ENCODE data around the gene BPIFB2.

The BPIFB2 gene

DNA sequence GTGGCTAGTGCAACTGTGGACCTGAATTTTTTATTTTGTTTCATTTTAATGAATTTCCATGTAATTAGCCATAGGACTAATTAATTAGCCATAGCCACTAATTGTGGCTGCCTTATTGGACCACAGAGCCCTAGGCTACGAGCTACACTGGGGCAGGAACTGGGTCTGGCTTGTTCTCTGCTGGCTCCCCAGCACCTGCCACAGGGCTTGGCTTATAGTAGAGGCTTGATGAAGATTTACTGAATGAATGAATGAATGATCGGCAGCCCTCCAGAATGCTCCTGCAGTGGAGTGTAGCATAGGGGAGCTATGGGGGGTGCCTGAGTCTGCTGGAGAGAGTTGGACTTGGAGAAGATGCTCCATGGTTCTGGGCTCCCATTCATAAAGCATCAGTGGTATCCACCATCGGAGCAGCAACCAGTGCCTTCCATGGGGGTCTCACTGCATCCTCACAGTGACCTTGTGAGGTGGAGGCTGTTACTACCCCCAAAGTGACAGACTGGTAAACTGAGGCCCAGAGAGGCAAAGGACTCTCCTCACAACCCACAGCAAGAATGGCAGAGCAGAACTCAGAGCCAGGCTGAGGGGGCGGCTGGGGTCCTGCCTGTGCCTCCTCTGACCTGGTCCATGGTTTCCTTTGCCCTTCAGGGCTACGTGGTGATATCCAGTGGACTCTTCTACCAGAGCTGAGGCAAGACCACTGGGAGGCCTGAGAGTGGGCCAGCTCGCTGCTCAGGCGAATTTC lies 15.4 kb downstream of the BPIFB2 start:
- DNase-seq, result no peak

DNA sequence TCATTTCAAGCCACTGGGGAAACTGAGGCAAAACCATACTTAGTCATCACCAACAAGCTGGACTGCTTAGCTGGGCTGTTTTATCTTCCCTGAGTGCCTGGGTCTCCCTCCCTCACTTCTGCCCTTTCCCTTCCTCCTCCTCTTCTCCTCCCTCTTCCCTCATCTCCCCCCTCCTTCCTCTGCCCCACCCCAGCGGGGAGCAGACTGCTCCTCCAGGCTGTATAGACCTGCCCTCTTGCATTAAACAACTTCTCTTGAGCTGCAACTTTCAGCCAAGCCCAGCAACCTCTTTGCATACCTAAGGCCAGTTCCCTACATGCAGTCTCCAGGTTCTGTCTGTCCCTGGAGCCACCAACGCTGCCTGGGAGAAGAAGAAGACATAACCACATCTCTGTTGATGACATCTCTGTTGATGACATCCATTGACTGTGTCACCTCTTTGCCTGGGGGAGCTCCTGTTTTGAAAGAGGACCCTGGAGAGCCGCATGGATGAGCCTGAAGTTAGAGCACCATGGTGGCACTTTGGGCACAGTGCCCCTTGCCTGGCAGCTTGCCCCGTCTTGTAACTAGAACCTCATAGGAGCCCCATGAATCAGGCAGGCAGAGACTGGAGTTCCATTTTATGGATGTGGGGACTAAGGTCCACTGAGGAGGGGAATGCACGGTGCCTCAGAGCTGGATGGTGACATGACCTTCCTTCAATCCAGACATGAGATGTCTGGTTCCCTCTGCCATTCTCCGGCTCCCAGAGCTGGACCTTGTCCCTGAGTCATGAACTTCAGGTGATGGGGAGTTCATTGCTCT lies 16.1 kb downstream of the BPIFB2 start:
- DNase-seq, result no peak

DNA sequence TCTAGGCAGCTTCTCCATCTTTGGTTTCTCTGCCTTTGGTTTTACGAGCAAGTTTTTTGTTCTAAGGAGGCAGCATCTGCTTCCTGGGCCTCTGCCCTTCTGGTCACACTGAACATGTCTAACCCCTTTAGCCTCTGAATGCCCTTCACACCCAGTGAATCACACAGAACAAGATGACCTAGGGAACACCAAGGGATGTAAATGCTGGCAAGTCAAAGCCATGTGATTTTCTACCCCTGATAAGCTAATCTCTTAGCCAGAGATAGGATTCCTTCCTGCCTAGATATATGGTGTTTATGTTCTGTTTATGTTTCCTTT lies 16.7 kb downstream of the BPIFB2 start:
- DNase-seq, result no peak

DNA sequence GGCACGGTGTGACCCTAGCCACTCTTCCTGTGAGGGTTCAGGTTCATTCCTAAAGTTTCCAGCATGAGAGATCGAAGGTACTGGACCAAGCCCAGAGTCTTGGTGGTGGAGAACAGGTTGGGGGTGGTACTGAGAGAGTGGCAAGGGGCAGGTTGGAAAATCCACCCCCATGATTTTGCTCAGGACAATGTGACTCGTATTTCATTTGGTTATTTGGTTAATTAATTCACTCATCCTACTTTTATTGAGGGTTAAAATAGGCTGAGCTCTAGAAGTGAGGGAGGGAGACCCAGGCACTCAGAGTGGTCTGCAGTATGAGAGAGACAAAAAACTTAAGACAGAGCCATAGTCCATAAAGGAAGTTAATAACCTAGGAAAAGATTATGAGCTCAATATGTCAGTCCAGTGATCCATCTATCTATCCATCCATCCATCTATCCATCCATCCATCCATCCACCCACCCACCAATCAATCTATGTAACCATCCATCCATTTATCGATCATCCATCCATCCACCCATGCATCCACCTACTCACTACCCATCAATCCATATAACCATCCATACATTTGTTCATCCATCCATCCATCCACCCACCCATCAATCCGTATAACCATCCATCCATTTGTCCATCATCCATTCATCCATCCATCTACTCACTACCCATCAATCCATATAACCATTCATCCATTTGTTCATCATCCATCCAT lies 17.3 kb downstream of the BPIFB2 start:
- no peak for DNase-seq

DNA sequence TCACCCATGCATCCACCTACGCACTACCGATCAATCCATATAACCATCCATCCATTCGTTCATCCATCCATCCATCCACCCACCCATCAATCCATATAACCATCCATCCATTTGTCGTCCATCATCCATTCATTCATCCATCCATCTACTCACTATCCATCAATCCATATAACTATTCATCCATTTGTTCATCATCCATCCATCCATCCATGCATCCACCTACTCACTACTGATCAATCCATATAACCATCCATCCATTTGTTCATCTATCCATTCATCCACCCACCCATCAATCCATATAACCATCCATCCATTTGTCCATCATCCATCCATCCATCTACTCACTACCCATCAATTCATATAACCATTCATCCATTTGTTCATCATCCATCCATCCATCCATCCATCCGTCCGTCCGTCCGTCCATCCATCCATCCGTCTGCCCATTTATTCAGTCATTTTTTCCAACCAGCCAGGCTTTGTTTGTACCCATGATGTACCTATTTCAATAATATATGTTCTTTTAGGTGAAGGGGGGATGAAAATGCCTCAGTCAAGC lies 17.9 kb downstream of the BPIFB2 start:
- no peak for DNase-seq

DNA sequence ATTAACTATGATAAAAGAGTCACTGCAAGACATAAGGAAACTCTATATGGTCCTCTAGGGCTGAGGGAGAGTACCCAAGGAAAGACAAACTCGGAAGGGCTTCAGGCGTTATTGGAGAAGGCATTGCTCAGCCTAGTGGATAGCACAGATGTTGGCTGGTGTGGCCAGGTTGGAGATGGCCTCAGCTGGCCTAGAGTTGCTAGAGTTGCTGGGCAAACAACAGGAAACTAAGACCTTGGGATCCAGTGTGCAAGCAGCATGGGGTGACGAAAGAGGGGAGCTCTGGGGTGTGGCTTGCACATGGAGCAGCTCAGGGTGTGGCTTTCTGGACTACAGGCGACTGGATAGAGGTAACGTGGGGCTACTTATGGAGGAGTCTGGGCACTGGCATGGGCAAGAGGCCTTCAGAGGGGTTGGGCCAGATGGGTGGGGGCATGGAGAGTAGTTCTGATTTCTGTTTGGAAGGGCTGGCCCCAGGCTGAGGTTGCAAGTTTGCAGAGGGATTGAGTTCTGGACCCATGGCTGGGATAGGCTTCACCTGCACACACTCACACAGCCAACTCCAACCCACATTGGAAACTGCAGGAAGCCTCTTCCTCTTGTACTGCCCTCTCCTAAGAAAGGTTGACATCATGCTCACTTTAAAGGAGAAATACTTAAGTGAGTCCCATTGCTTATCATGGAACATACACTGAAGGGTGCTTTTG lies 18.7 kb downstream of the BPIFB2 start:
- DNase-seq, result no peak

DNA sequence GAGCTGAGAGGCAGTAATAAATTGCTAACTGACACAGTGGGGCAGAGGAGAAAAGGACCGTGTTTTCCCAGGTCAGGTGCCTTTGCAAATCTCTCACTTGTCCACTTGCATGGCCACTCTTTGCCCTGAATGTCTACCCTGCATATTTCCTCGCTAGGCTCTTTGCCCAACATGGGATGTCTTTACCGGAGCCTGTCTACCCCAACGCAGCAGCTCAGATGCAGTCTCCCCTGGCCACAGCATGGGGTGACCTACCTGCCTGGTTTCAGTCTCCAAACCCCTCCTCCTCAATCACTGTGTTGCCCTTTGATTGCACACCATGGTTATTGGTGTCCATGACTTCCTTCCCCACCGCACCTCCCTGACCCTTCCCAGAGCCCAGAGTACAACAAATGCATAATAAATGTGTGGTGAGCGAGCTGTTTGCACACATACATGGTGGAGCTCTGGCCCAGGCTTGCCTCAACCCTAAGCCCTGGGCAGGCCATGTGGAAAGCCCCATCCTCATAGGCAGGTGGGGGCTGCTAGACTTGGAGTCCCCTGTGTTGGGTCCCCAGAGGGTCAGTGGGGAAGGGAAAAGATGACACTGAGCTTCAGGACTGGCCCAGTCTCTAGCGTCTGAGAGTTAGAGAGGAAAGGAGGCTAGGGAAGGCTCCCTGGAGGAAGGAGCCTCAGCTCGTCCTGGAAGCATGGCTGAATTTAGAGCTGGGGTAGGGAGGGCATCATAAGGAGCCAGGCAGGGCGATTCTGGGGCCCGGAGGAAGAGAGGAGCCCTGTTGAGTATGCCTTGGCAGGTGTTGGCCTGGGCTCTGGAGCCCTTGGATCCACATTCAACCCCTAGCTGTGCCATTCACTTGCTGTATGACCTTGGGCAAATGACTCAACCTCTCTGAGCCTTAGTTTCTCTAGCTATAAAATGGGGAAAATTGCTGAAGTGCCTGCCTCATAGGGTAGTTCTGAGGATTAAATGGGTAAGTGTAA lies 19.6 kb downstream of the BPIFB2 start:
- no peak for DNase-seq

DNA sequence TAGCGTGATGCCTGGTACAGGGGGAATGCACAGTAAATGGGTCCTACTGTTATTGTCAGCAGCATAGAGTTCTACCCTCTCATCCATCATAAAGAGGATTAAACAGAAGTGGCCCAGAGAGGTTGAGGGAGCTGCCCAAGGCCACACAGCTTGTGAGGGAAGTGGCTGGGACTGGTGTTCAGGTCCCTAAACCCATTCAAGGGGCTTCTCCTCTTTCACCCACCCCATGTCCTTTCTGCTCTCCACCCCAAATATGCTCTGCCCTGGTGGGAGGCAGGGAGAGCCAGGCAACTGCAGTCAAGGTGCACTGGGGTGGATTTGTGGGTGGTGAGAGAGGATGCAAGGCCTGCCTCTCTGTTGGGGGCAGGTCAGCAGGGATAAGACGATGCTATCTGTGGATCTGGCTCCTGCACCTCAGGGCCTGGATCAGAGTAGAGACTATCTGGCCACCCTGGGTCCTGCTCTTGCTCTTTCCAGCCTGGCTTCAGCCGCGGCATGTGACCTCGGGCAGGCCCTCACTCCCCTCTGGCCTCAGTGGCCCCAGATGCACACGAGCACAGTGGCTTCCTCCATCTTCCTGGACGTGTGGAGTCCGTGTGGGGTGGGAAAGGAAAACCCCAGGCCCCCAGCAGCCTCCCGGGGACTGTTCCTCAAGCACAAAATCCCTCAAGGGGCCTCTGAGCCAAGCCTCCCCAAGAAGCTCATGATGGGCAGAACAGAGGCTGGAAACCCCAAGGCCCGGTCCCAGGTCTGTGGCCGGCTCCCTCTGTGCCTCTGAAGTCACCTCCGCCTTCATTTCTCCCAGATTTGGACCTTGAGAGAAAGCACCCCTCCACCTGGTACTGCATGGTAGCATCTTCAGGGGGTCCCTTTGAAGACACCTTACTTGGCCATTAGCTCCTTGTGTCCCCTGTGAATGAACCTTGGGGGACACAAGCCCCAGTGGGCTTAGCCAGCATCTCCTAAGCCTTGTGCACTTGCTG lies 20.6 kb downstream of the BPIFB2 start:
- DNase-seq, result no peak

DNA sequence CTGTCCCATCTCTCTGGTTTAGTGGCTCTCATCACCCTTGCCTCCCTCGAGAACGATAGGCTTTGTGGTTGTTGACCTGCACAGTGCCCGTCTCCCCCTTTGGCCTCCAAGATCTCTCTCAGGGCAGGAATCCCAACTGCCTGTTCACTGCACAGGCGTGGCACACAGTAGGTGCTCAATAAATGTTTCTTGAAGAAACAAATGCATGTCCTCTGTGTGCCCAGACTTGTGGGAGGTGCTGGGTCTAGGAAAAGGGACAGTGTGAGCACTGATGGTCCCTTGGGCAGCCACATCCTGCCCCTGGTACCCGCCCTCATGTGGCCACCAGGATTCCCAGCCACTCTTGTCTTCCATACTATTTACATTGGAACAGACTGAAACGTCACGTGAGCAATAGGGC lies 21.4 kb downstream of the BPIFB2 start:
- DNase-seq, result no peak

DNA sequence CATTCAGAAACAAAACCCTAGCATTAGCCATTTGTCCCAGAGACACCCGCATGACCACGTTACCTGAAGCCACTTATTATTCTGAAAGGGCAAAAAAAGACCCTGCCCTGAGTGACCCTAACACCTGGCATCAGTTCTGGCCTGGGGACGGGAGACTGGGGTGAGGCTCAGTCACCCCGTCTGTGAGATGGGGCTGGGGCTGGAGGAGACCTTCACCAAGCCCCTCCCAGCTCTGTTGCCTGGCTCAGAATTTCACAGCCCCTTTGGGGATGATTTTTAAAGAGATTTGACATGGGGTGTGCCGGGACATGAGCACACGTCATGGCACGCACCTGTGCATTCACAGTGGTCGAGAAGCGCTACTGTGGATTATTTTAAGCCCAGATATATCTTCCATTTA lies 22.6 kb downstream of the BPIFB2 start:
- no peak for DNase-seq

DNA sequence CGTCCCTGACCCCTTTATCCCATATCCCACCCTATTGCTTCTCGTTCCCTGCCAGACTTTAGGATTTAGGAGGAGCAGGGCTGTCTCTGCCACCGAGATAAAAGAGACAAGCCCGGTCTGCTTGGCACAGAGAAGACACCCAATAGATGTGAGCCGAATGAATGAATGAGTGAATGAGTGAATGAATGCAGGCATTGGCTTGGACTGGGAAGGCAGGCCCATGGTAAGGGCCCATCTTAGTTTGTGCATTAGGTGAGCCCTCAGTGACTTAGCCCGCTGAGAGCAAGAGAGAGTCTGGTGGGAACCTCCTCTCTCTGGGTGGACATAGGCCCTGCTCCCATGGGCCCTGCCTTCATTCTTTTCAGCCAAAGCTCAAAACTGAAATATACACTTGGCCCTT lies 23.1 kb downstream of the BPIFB2 start:
- no peak for DNase-seq

DNA sequence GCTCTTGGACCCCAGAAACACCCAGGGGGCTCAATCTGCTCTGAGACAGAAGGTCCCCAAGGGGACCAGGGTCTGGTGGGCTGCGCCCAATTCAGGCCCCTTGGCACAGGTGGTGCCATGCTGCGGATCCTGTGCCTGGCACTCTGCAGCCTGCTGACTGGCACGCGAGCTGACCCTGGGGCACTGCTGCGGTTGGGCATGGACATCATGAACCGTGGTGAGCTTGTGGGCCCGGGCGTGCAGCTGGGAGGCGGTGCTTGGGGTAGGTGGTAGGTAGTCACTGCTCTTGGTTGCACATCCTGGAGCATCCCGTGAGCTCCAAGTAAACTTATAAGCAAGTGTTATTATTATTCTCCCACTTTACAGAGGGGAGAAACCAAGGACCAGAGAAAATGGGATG lies 24.0 kb downstream of the BPIFB2 start, which contains the start of gene BPIFB6:
Gene BPIFB6 (plus strand): TSS at position 118 of the 400 bp plus-strand sequence. CDS start 0 bp downstream, at position 118.
- no peak for DNase-seq

DNA sequence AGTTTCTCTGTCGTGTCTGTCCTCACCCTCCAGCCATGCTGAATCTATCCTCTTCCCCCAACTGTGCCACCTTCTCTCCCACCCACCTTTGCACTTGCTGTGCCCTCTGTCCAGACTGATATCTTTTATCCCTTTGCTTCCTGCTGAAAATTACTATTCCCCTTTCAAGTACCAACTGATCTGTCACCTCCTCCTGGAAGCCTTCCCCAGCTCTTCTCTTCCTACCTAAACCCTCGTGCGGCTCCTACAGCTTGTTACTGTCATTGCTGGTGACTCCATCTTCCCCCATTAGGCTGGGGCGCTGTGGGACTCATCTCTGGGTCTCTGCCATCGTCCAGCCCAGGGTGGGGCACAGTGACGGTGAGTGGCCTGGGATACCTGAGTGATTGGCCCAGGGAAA lies 25.1 kb downstream of the BPIFB2 start:
- no peak for DNase-seq

DNA sequence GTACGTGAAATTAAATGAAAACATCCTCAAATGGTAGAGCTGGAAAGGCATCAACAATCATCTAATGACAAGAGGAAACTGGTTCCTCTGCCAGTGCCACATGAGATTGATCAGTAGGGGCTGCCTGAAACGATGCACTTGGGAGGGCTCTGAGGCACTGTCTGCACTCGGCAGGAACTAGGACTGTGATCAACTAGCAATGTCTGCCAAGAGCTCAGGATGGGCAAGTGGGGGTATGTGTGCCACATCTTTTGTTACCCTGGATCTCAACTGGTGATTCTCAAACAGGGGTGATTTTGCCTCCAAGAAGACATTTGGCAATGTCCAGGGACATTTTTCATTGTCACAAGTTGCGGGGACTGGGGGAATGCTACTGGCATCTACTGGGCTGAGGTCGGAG lies 25.9 kb downstream of the BPIFB2 start:
- DNase-seq, result no peak

DNA sequence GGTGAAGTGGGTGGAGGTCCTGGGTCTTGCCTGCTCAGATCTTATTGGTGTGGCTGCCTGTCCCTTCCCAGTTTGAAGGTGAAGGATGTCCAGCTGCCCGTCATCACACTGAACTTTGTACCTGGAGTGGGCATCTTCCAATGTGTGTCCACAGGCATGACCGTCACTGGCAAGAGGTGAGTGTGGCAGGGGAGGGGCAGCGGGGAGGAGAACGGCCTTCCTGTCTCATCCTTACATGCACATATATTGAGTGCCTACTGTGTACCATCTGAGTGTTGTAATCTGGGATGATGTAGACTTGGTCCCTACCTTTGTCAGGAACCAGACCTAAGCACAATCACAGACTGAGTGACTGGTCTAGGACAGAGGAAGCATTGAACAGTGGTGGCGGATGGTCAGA lies 26.6 kb downstream of the BPIFB2 start:
- no peak for DNase-seq

DNA sequence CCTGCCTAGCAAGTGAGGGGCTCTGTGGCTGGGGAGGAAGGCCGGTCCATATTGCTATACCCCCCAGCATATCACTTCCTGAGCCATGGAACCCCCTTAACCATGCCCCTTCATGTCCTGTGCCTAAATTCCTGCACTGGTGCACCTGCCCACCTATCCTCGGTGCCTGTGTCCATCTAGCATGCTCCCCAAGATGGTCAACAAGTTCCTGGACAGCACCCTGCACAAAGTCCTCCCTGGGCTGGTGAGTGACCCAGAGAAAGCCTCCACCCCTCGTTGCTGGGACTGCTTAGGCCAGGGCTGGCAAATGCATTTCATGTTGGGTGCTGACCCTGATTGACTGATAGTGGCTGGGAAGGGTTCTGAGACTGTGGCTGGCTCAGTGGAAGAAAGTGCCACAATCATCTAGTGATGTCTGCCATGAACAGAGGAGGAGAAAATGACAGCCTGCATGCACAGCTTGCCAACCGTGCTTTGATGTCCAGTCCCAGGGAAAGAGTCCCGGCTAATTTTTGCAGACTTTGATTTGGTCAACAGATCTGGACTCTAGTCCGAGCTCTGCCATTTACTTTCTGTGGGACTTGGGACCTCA lies 27.5 kb downstream of the BPIFB2 start:
- no peak for DNase-seq

DNA sequence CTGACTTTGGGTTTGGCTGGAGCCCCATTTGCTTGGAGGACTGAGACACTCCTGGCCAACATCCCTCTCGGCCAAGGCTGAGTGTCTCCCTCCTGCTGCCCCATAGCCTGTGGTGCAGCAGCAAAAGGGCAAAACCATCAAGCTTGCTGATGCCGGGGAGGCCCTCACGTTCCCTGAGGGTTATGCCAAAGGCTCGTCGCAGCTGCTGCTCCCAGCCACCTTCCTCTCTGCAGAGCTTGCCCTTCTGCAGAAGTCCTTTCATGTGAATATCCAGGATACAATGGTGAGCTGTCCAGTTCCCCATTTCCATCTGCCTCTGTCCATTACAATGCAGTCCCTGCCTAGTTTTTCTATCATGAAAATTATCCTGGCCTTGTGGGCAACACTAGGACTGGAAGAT lies 30.0 kb downstream of the BPIFB2 start:
- no peak for DNase-seq

DNA sequence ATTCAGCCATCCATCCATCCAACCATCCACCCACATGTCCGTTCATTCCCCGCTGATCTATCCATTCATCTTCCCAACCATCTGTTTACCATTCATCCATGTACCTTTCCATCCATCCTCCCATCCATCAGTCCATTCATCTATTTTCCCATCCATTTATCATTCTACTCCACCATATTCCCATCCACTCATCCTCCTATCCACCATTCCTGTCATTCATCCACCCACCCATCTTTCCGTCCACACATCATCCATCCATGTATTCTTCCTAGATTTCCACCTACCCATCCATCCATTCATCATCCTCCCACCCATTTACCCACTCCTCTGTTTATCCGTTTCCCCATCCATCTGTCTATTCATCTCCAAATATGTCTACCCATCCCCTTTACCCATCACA lies 30.7 kb downstream of the BPIFB2 start:
- no peak for DNase-seq

DNA sequence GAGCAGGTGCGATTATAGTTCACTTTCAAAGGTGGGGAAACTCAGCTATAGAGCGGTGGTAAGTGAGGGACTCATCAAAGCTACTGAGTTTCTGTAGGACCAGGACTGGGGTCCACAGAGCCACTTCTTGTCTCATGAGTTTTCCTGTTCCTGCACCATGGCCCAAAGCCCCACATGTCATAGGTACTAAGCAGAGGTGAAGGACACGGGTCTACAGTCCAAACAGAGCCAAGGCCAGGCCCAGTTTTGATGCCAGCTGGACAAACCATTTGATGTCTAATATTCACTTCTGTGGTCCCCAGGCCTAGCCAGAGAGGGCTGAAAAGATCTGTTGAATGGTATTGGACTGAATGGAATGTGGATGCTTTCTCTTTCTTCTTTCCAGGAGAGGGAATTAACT lies 34.9 kb downstream of the BPIFB2 start:
- DNase-seq, result no peak

Data from AML-193 (cell line).